ENCODE measurements around the gene CCDC86.

DNA sequence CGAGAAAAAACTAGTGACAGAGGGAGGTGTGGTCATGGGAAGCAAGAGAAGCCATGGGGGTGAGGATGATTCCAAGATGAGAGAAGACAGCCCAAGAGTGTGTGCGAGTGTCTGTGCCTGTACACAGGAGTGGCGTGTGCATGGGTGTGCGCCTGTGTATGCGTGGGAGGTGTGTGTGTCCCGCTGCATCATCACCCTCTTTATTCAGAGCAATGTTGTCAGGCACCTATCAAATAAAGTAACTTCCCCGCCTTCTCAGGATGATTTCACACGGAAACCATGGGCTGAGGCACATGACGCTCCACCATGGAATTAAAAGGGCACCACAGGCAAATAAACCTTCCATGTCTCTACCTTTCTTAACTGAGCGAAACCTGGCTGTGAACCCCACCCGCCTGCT, 32.2 kb upstream of the CCDC86 start:
- TF ChIP-seq, protein P1, sequence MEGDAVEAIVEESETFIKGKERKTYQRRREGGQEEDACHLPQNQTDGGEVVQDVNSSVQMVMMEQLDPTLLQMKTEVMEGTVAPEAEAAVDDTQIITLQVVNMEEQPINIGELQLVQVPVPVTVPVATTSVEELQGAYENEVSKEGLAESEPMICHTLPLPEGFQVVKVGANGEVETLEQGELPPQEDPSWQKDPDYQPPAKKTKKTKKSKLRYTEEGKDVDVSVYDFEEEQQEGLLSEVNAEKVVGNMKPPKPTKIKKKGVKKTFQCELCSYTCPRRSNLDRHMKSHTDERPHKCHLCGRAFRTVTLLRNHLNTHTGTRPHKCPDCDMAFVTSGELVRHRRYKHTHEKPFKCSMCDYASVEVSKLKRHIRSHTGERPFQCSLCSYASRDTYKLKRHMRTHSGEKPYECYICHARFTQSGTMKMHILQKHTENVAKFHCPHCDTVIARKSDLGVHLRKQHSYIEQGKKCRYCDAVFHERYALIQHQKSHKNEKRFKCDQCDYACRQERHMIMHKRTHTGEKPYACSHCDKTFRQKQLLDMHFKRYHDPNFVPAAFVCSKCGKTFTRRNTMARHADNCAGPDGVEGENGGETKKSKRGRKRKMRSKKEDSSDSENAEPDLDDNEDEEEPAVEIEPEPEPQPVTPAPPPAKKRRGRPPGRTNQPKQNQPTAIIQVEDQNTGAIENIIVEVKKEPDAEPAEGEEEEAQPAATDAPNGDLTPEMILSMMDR (IDR thresholded peaks at IDR 0.05) = no peak
- no peak for TF ChIP-seq POLR2A (IDR thresholded peaks at IDR 0.05)
